PC-3 (cell line): Measurements from ENCODE around the gene JTB. TPM values are rescaled to one million over a fixed set of nuclear protein-coding genes. Genes with fewer than 3 reads are reported as not detected.

Source experiments
- ATAC-seq: fragments of 200-7000 bp; cut with Tn5 transposase; 2 replicates; pipeline ENCODE4 v1.9.1; 2020; ENCODE audit warnings: mild to moderate bottlenecking, moderate library complexity
- BruUV-seq: library from RNA; stranded (reverse); fragments of 400-500 nt; replicated peaks from 2 replicates; lab custom pipeline; 2021; lab: Mats Ljungman, UMichigan
- CTCF ChIA-PET: fragments of 300-600 bp; sonication (Branson Sonifier 250); formaldehyde crosslinking; loops from one replicate; lab custom pipeline; 2022; ENCODE audit warnings: antibody characterized with exemption; lab: Charles Lee
- POLR2A ChIA-PET: fragments of 300-600 bp; sonication (Branson Sonifier 250); formaldehyde crosslinking; loops from one replicate; lab custom pipeline; 2022; ENCODE audit warnings: antibody characterized with exemption; ENCODE audit not compliant: unreplicated experiment; lab: Charles Lee
- DNase-seq: peaks from one replicate; pipeline ENCODE4 v3.0.0-alpha.2; 2015
- H2AFZ ChIP-seq: fragments of 300-600 bp; sonication (generic); 2 replicates; pipeline ENCODE4 v1.6.0; 2016; ENCODE audit warnings: antibody characterized with exemption, low read length
- H3F3A ChIP-seq: fragments of 300-600 bp; sonication (generic); one replicate; pipeline ENCODE4 v1.6.0; 2017; ENCODE audit warnings: antibody characterized with exemption, low read length, control low read depth, mild to moderate bottlenecking; ENCODE audit not compliant: unreplicated experiment
- H3K27ac ChIP-seq: fragments of 300-600 bp; sonication (generic); 2 replicates; pipeline ENCODE4 v1.5.1; 2016; ENCODE audit warnings: mild to moderate bottlenecking, low read length
- H3K27me3 ChIP-seq: fragments of 300-600 bp; sonication (generic); 2 replicates; pipeline ENCODE4 v1.6.1; 2016; ENCODE audit warnings: low read length, mixed read lengths
- H3K36me3 ChIP-seq: fragments of 300-600 bp; sonication (generic); 2 replicates; pipeline ENCODE4 v1.6.1; 2016; ENCODE audit warnings: low read depth, mixed run types, low read length, mixed read lengths
- H3K4me1 ChIP-seq: fragments of 300-600 bp; sonication (generic); 2 replicates; pipeline ENCODE4 v1.5.1; 2016; ENCODE audit warnings: low read length; ENCODE audit not compliant: insufficient read depth
- H3K4me2 ChIP-seq: fragments of 300-600 bp; sonication (generic); 2 replicates; pipeline ENCODE4 v1.6.0; 2016; ENCODE audit warnings: low read length
- H3K4me3 ChIP-seq: fragments of 300-600 bp; sonication (generic); 2 replicates; pipeline ENCODE4 v1.5.1; 2016; ENCODE audit warnings: mild to moderate bottlenecking, low read length, mixed read lengths
- H3K79me2 ChIP-seq: fragments of 300-600 bp; sonication (generic); 2 replicates; pipeline ENCODE4 v1.6.1; 2017; ENCODE audit warnings: low read length, mixed read lengths
- H3K9ac ChIP-seq: fragments of 300-600 bp; sonication (generic); 2 replicates; pipeline ENCODE4 v1.6.0; 2016; ENCODE audit warnings: mild to moderate bottlenecking, low read length
- H3K9me2 ChIP-seq: fragments of 300-600 bp; sonication (generic); replicated peaks from 2 replicates; pipeline ENCODE4 v1.6.1; 2016; ENCODE audit warnings: mixed run types, low read length, mixed read lengths
- H3K9me3 ChIP-seq: fragments of 300-600 bp; sonication (generic); 2 replicates; pipeline ENCODE4 v1.6.1; 2016; ENCODE audit warnings: low read length, mixed read lengths
- H4K20me1 ChIP-seq: fragments of 300-600 bp; sonication (generic); 2 replicates; pipeline ENCODE4 v1.6.1; 2016; ENCODE audit warnings: low read length, mixed read lengths
- CTCF ChIP-seq: fragments of 300-600 bp; sonication (generic); conservative IDR thresholded peaks from 2 replicates; pipeline ENCODE4 v1.5.1; 2017; ENCODE audit warnings: antibody characterized with exemption, low read depth, mild to moderate bottlenecking, low read length
- EZH2 ChIP-seq: fragments of 300-600 bp; sonication (generic); IDR thresholded peaks from one replicate; pipeline ENCODE4 v1.6.1; 2017; ENCODE audit warnings: antibody characterized with exemption, mild to moderate bottlenecking, low read length; ENCODE audit not compliant: unreplicated experiment
- EZH2phosphoT487 ChIP-seq: fragments of 300-600 bp; sonication (generic); IDR thresholded peaks from 2 replicates; pipeline ENCODE4 v1.6.1; 2018; ENCODE audit warnings: mild to moderate bottlenecking, antibody characterized with exemption, low read length, borderline replicate concordance
- intact Hi-C: fragments of 100-400 bp; cut with micrococcal nuclease; formaldehyde crosslinking; loops from 2 replicates; pipeline ENCODE4 v1.9.0; 2023
- total RNA-seq: library from RNA; depleted of rRNA; stranded (reverse); fragments of >200 nt; gene quantifications from 2 replicates; pipeline ENCODE4 v1.2.3, GENCODE V29; 2014

Gene JTB
- total RNA-seq, 1 experiment from 2014 or later, result 377 TPM

GRCh38 chr1:153933955-153934354 is 43.5 kb downstream of the JTB start:
- intact Hi-C loops, result no loop called here
- no peaks in the 10 kb centered on the region for H3K4me1 ChIP-seq
- no peak overlapping the region for H2AFZ ChIP-seq
- DNase-seq, result no peak
- no peaks in the 10 kb centered on the region for H3K79me2 ChIP-seq
- H3K27ac ChIP-seq, result no peak overlapping the region
- H3K9me2 ChIP-seq, result no peaks in the 10 kb centered on the region
- POLR2A ChIA-PET, result no interaction called here
- H3K4me3 ChIP-seq, result no peak overlapping the region
- H3K27me3 ChIP-seq, result no peaks in the 10 kb centered on the region
- no peaks in the 10 kb centered on the region for H4K20me1 ChIP-seq
- peaks cover 12% of the 10 kb centered on the region; the same call in 1 of the 2 replicates for H3K36me3 ChIP-seq
- no peak overlapping the region for H3K4me2 ChIP-seq
- no peak overlapping the region for H3K9ac ChIP-seq
- TF ChIP-seq EZH2phosphoT487 (no peak), CTCF (no peak), EZH2 (no peak)
- H3K9me3 ChIP-seq, result no peaks in the 10 kb centered on the region
- CTCF ChIA-PET, result no interaction called here
- H3F3A ChIP-seq, result no peaks in the 10 kb centered on the region
- no TSS peak for BruUV-seq
- ATAC-seq, result no peak

- H3K79me2 ChIP-seq, result no peaks in the 10 kb centered on the region
- H3K27ac ChIP-seq, result no peak overlapping the region
- no peaks in the 10 kb centered on the region for H3K4me1 ChIP-seq
- intact Hi-C loops, result no loop called here
- ChIA-PET CTCF (no interaction called here), POLR2A (no interaction called here)
- BruUV-seq, result no TSS peak
- DNase-seq (no peak), ATAC-seq (no peak)
- no peaks in the 10 kb centered on the region for H3K27me3 ChIP-seq
- TF ChIP-seq EZH2phosphoT487 (no peak), CTCF (no peak), EZH2 (no peak)
- H3K36me3 ChIP-seq, result peaks cover 12% of the 10 kb centered on the region; the same call in 1 of the 2 replicates
- no peak overlapping the region for H3K4me3 ChIP-seq
- H3F3A ChIP-seq, result no peaks in the 10 kb centered on the region
- H3K9me3 ChIP-seq, result no peaks in the 10 kb centered on the region
- H3K9ac ChIP-seq, result no peak overlapping the region
- H3K4me2 ChIP-seq, result no peak overlapping the region
- H3K9me2 ChIP-seq, result no peaks in the 10 kb centered on the region
- no peak overlapping the region for H2AFZ ChIP-seq
- no peaks in the 10 kb centered on the region for H4K20me1 ChIP-seq
Observed at GRCh38 chr1:153933430-153933829, 44.0 kb downstream of the JTB start.

DNA sequence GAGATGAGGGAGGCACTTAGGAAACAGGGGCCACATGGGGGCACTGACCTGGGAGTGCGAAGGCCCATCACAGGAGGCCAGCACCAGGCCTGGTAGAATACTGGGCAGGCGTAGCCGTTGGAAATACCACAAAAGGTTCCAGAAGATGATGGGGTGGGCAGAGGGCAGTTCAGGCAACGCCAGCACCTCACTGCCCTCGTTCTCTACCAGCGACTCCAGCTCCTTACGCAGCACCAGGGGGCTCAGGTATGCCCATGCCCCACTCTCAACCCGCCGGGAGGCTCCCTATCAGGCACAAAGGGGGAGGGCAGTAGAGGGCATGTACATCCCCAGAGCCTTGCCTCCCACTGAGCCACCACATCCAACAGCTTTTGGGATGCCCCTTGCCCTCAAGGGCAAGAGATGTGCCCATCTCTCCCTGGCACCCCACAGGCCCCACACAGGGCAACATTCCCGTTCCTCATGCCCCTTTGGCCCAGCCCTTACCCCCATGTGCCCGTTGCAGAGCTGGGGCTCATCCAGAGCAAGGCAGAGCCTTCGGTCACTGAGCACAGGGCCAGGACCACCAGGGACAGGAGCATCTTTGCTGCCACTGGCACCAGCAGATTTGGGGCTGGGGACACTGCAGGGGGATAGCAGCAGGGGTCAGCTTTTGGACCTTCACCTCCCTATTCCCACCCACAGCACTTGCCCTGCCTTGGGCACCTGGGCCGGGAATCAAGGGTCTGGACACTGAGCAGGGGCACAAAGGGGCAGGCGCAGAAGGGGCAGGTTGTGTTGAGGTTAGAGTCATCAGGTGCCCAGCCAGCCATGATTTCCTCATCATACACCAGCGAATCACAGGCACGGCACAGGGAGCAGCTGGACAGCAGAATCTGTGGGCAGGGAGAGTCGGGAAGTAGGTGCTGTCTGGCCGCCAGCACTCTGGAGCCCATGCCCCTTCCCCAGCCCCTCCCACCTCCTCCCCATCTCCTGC is 45.0 kb downstream of the JTB start:
- intact Hi-C loops, result no loop called here
- POLR2A ChIA-PET, result no interaction called here
- H3K9me2 ChIP-seq, result no peaks in the 10 kb centered on the region
- ATAC-seq (no peak), DNase-seq (no peak)
- no peaks in the 10 kb centered on the region for H3K79me2 ChIP-seq
- no peak overlapping the region for H2AFZ ChIP-seq
- no peaks in the 10 kb centered on the region for H4K20me1 ChIP-seq
- no peaks in the 10 kb centered on the region for H3F3A ChIP-seq
- H3K36me3 ChIP-seq, result peaks cover 12% of the 10 kb centered on the region; the same call in 1 of the 2 replicates
- no peak overlapping the region for H3K27ac ChIP-seq
- no peaks in the 10 kb centered on the region for H3K4me1 ChIP-seq
- no TSS peak for BruUV-seq
- H3K4me2 ChIP-seq, result no peak overlapping the region
- no peaks in the 10 kb centered on the region for H3K9me3 ChIP-seq
- no peak for TF ChIP-seq EZH2phosphoT487
- no peak for TF ChIP-seq EZH2
- TF ChIP-seq CTCF, result no peak
- no peak overlapping the region for H3K9ac ChIP-seq
- no peak overlapping the region for H3K4me3 ChIP-seq
- no peaks in the 10 kb centered on the region for H3K27me3 ChIP-seq
- CTCF ChIA-PET, result no interaction called here
